Vagina (tissue), 2 donors: ENCODE data around the gene TBXAS1. TPM values are rescaled to one million over a fixed set of nuclear protein-coding genes. Genes with fewer than 3 reads are reported as not detected.

Experiments
- DNase-seq, 2 donors: peaks; one replicate each; pipeline ENCODE4 v3.0.0-alpha.2; 2017; ENCODE audit errors: extremely low spot score in 2 of 2
- H3K27ac ChIP-seq: fragments of 200-600 bp; sonication (generic); one replicate; pipeline ENCODE4 v1.5.1; 2019
- H3K27me3 ChIP-seq: fragments of 200-600 bp; sonication (generic); one replicate; pipeline ENCODE4 v1.5.1; 2019
- H3K36me3 ChIP-seq, 2 donors: fragments of 200-600 bp; sonication (generic); one replicate each; pipeline ENCODE4 v1.5.1; 2017 to 2019
- H3K4me1 ChIP-seq: fragments of 200-600 bp; sonication (generic); one replicate; pipeline ENCODE4 v1.5.1; 2019
- H3K4me3 ChIP-seq, 2 donors: fragments of 200-600 bp; sonication (generic); 1 replicate in 1 of 2; 2 replicates in 1 of 2; pipeline ENCODE4 v1.5.1; 2016 to 2019
- H3K9me3 ChIP-seq: fragments of 200-600 bp; sonication (generic); one replicate; pipeline ENCODE4 v1.5.1; 2019
- CTCF ChIP-seq, 3 experiments: fragments of 450-650 bp in 2 of 3; fragments of 200-600 bp in 1 of 3; sonication (generic) in 1 of 3; IDR thresholded peaks; one replicate each; pipeline ENCODE4 v1.5.1; 2017 to 2019; ENCODE audit warnings: antibody characterized with exemption in 3 of 3, mild to moderate bottlenecking in 2 of 3, moderate library complexity in 2 of 3
- POLR2A ChIP-seq, 2 donors: fragments of 450-650 bp; IDR thresholded peaks; one replicate each; pipeline ENCODE4 v1.6.1; 2017; ENCODE audit warnings: antibody characterized with exemption in 2 of 2, mild to moderate bottlenecking in 2 of 2, moderate library complexity in 2 of 2
- POLR2AphosphoS5 ChIP-seq, 2 donors: sonication (generic); formaldehyde crosslinking; IDR thresholded peaks; one replicate each; pipeline ENCODE4 v1.9.0; 2017; ENCODE audit warnings: antibody characterized with exemption in 2 of 2, mild to moderate bottlenecking in 2 of 2, low read depth in 1 of 2; ENCODE audit not compliant: insufficient read depth in 1 of 2
- intact Hi-C: fragments of 100-400 bp; cut with DNase I; formaldehyde crosslinking; loops from one replicate; pipeline ENCODE4 v1.15.1; 2023
- total RNA-seq: library from RNA; depleted of rRNA; stranded (reverse); fragments of >200 nt; gene quantifications from one replicate; pipeline ENCODE4 v1.2.3, GENCODE V29; 2016

TBXAS1 gene
- total RNA-seq, 1 donor from 2014 or later, result 18.4 TPM

GRCh38 chr7:140010194-140010895 lies 181.3 kb downstream of the TBXAS1 start:
- no peak for TF ChIP-seq CTCF (IDR thresholded peaks at IDR 0.05)
- TF ChIP-seq POLR2A (IDR thresholded peaks at IDR 0.05), result no peak
- no peak for TF ChIP-seq POLR2AphosphoS5 (IDR thresholded peaks at IDR 0.05; ENCODE audit: insufficient read depth in 1 of 2, low read depth in 1 of 2)
- H3K27me3 ChIP-seq, result no peaks in the 10 kb centered on the region
- H3K4me3 ChIP-seq, result no peak overlapping the region
- no peak overlapping the region for H3K27ac ChIP-seq
- H3K9me3 ChIP-seq, result no peaks in the 10 kb centered on the region
- no peaks in the 10 kb centered on the region for H3K36me3 ChIP-seq
- intact Hi-C loops, result no loop called here
- H3K4me1 ChIP-seq, result no peaks in the 10 kb centered on the region
- no peak for DNase-seq

- no peak for DNase-seq
- no peaks in the 10 kb centered on the region for H3K9me3 ChIP-seq
- H3K27me3 ChIP-seq, result no peaks in the 10 kb centered on the region
- H3K4me3 ChIP-seq, result no peak overlapping the region
- TF ChIP-seq POLR2AphosphoS5 (IDR thresholded peaks at IDR 0.05; ENCODE audit: insufficient read depth in 1 of 2, low read depth in 1 of 2) (no peak), CTCF (IDR thresholded peaks at IDR 0.05) (no peak)
- H3K36me3 ChIP-seq, result no peaks in the 10 kb centered on the region
- intact Hi-C loops, result no loop called here
- no peak overlapping the region for H3K27ac ChIP-seq
- no peaks in the 10 kb centered on the region for H3K4me1 ChIP-seq
Measured at GRCh38 chr7:140013676-140014075, 184.6 kb downstream of the TBXAS1 start.

GRCh38 chr7:140014123-140014522 lies 185.1 kb downstream of the TBXAS1 start:
- DNase-seq, result no peak
- Histone ChIP-seq H3K27ac (no peak overlapping the region), H3K9me3 (no peaks in the 10 kb centered on the region), H3K4me1 (no peaks in the 10 kb centered on the region), H3K36me3 (no peaks in the 10 kb centered on the region), H3K27me3 (no peaks in the 10 kb centered on the region), H3K4me3 (no peak overlapping the region)
- intact Hi-C loops, result no loop called here
- TF ChIP-seq POLR2A (IDR thresholded peaks at IDR 0.05) (no peak), CTCF (IDR thresholded peaks at IDR 0.05) (no peak), POLR2AphosphoS5 (IDR thresholded peaks at IDR 0.05; ENCODE audit: insufficient read depth in 1 of 2, low read depth in 1 of 2) (no peak)

GRCh38 chr7:140015471-140015970 lies 186.5 kb downstream of the TBXAS1 start:
- intact Hi-C loops, result no loop called here
- H3K27me3 ChIP-seq, result no peaks in the 10 kb centered on the region
- H3K4me3 ChIP-seq, result no peak overlapping the region
- H3K4me1 ChIP-seq, result no peaks in the 10 kb centered on the region
- TF ChIP-seq CTCF (IDR thresholded peaks at IDR 0.05) (no peak), POLR2A (IDR thresholded peaks at IDR 0.05) (no peak), POLR2AphosphoS5 (IDR thresholded peaks at IDR 0.05; ENCODE audit: insufficient read depth in 1 of 2, low read depth in 1 of 2) (no peak)
- no peaks in the 10 kb centered on the region for H3K36me3 ChIP-seq
- no peak overlapping the region for H3K27ac ChIP-seq
- H3K9me3 ChIP-seq, result no peaks in the 10 kb centered on the region
- DNase-seq, result no peak

- H3K9me3 ChIP-seq, result no peaks in the 10 kb centered on the region
- TF ChIP-seq POLR2AphosphoS5 (IDR thresholded peaks at IDR 0.05; ENCODE audit: insufficient read depth in 1 of 2, low read depth in 1 of 2) (no peak), POLR2A (IDR thresholded peaks at IDR 0.05) (no peak), CTCF (IDR thresholded peaks at IDR 0.05) (no peak)
- intact Hi-C loops, result no loop called here
- H3K36me3 ChIP-seq, result no peaks in the 10 kb centered on the region
- no peak overlapping the region for H3K27ac ChIP-seq
- DNase-seq, result no peak
- no peaks in the 10 kb centered on the region for H3K4me1 ChIP-seq
- H3K4me3 ChIP-seq, result no peak overlapping the region
- H3K27me3 ChIP-seq, result no peaks in the 10 kb centered on the region
Measured at GRCh38 chr7:140016540-140016939, 187.5 kb downstream of the TBXAS1 start.
